GM18498 (cell line): ENCODE measurements around the gene ADGRA3.
"Not testable (repeated sequence)": the region's sequence is repeated elsewhere in the genome, so short reads cannot be mapped to it uniquely, and the experiment has no call there.

Source experiments
- ATAC-seq: cut with Tn5 transposase; IDR thresholded peaks from one replicate; pipeline ENCODE4 v1.9.1; 2021; ENCODE audit warnings: mild to moderate bottlenecking, moderate library complexity; ENCODE audit not compliant: unreplicated experiment

ADGRA3 gene

DNA sequence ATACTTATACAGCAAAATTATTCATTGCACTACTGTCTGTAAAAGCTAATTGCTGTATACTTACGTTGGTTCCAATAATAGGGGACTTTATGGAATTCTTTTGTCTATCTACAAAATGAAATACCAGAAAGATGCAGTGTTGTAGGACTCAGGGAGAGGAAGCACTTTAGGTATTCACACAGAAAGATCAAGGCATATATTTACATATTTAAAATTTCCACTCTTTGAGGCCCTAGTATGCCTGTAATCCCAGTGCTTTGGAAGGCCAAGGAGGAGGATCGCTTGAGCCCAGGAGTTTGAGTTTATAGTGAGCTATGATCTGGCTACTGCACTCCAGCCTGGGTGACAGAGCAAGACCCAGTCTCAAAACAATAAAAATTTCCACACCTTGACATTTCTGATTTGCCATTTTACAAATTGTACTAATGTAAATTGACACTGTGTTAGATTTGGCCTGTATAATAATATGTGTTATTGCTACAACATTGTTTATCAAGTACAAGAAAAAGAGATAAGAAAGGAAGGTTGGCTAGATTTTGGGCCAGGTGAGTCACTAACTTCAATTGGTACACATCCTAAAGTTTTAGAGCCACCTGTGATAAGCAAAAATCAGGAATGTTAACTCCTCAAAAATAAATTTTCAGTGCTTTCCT is 35.1 kb downstream of the ADGRA3 start:
- no peak for ATAC-seq

- no peak for ATAC-seq
These were observed 37.4 kb downstream of the ADGRA3 start for GRCh38 chr4:22478426-22478825.

DNA sequence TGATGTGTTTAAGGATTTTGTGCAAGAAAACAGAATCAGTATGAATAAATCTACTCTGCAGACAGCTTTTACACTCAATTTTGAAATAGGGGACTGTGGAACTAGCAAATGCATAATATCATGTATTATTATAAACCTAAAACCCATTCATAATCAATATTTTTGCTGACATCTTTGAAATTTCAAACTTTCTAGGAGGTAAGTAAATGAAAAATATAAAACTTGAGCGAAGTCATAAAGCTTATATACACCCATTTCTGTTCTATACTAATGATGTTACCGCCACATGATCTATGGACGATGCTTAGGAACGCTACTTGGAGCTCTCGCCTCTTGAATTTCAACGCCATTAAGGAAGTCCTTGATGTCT is 38.1 kb downstream of the ADGRA3 start:
- ATAC-seq = no peak

- ATAC-seq = no peak
These were observed 38.6 kb downstream of the ADGRA3 start for GRCh38 chr4:22477136-22477812.

- no peak for ATAC-seq
These were observed 39.9 kb downstream of the ADGRA3 start for GRCh38 chr4:22476011-22476410.

GRCh38 chr4:22475311-22475646 is 40.6 kb downstream of the ADGRA3 start:
- not testable (repeated sequence) for ATAC-seq

GRCh38 chr4:22474636-22475310 is 41.1 kb downstream of the ADGRA3 start:
- no peak for ATAC-seq

DNA sequence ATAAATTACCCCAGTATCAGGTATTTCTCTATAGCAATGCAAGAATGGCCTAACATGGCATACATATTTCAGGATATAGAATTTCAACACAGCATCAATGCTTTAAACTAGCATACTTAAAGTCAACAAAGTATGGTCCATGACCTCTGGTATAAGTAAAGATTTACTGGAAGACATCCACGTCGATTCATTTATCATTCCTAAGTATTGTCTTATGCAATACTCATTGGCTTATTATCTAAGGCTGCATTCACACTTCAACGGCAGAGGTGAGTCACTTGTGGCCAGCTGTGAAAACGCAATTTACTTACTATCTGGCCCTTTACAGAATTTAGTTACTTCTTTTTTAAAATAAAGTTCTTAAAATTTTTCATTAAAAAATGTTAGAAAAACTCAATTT is 42.6 kb downstream of the ADGRA3 start:
- ATAC-seq = no peak

DNA sequence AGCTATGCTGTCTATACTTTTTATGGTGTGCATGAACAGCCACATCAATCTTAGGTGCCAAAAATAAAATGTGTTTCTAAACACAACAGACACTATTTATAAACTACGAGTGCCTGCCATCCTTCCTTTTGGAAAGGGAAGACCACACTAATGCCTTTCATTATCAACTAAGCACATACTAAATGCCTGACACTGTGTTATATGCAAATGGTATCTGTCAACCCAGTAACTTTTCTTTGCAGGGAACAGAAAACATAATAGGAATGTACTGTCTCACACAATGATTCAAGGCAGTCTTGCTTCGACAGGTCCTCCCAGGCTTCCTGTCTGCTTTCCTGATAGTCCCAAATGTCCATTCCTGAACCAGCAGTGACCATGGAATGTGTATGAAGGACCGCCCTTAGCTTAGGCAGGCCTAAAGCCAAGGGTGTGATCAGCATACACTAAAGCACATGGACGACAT is 43.8 kb downstream of the ADGRA3 start:
- ATAC-seq = no peak

GRCh38 chr4:22471419-22471818 is 44.4 kb downstream of the ADGRA3 start:
- ATAC-seq = no peak

DNA sequence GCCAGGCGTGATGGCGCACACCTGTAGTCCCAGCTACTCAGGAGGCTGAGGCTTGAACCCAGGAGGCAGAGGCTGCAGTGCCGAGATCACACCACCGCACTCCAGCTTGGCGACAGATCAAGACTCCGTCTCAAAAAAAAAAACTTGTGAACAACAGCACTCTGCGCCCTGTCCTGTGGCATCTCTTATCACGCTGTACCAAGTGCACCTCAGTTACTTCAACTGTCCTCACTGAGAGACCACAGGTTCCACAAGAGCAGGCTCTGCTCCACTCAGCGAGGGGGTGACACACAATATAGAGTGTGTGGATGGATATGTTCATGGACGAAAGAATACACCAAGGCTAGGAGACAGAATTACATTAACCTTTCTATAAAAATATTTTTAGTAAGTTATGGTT is 49.3 kb downstream of the ADGRA3 start:
- ATAC-seq = no peak

DNA sequence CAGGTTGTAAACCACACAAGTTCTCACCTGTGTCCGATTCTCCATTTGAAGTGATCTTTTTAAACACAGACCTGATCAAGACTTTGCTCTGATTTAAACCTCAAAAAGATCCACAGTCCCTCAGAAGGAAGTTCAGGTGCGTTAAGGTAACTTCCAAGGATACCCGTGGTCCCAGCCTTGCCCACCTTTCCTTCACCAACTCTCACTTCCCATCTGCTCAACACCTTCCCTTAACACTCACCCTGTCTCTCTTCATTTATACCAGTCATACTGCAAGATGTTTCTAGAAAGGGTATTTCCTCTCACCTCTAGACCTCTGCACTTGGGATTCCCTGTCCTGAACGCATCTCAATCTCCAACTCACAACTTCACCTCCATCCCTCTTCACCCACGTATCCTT is 49.9 kb downstream of the ADGRA3 start:
- no peak for ATAC-seq

DNA sequence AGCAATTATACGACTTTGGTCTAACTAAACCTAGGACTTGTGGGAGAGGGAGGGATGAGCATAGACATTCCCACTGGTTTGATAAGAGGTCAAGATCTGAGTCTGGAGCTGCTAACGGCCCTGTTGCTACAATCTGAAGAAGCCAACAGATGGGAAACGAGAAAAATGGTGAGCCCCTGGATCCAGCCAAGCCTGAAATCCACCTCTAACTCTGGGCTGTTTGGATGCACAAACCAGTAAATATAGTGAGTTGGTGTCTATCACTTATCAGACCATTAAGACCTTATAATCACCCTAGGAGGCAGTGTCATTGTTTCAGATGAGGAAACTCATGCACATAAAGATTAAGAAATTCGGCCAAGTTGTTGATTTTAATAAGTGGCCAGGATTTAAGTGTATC is 50.5 kb downstream of the ADGRA3 start:
- ATAC-seq = no peak

DNA sequence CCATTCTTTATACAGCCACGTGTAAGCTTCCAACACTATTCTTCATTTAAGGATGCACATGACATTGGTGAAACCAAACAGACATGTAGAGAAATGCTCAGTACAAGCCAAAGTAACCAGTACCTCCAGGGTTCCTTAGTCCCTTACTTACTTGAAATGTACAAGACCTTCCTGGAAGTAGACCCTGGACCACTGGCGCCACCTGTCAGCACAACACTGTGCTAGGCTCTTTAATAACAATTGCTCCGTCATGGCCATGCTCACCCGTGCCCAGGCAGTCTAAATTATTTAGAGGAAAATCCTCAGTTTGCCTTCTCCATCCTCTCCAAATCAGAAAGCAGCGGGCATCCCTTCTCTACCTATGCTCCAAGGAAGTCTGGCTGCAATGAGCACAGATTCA is 52.7 kb downstream of the ADGRA3 start:
- ATAC-seq = no peak

- no peak for ATAC-seq
These were observed 53.2 kb downstream of the ADGRA3 start for GRCh38 chr4:22462688-22463087.

DNA sequence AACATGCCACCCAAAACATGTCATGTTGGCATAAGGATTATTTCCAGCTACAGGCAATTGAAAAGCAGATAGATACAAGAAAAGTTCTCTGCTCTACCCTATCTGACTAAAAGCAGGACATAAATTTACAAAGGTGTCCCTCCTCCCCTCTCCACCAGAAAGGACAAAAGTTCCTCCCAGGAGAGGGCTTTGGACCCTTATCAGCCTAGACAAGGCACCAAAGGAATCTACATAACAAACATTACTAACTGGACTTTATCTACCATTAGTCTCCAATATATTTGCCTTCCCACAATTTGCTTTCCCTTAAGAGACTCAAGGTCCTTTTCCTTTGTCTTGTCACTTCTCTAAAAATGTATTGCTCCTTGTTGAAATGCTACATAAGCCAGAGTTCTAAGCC is 55.6 kb downstream of the ADGRA3 start:
- ATAC-seq = no peak

DNA sequence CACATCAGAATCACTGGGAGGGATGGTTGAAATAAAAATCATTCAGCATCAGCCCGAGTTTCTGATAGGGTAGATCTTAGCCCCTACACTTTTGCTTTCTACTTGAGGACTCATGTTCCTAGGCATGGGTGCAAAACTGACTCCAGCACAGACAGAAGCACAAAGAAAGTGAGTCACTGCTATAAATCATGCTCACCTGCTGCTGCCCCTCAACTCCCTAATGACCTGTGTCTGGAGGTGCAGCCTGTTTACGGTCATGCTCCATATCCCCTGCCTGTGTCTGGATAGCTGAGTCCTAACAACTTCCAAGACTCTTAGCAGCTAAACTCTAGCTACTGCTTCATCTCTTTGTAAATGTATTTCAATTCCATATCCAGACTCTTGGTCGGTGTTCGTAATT is 57.8 kb downstream of the ADGRA3 start:
- ATAC-seq = no peak

GRCh38 chr4:22457348-22457747 is 58.5 kb downstream of the ADGRA3 start:
- ATAC-seq = no peak

DNA sequence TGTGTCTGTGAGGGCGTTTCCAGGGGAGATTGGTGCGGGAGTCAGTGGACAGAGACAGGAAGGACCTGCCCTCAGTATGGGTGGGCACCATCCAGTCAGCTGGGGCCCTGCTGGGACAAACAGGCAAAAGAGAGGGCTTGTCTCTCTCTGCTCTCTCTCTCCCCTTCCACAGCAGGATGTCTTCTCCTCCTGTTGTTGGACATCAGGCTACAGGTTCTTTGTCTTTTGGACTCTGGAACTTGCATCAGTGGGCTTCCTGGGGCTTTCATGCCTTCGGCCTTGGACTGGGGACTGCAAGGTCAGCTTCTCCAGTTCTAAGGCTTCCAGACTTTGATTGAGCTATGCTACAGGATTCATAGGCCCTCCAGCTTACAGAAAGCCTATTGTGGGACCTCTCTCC is 59.6 kb downstream of the ADGRA3 start:
- ATAC-seq = no peak

- no peak for ATAC-seq
These were observed 60.9 kb downstream of the ADGRA3 start for GRCh38 chr4:22454955-22455354.

DNA sequence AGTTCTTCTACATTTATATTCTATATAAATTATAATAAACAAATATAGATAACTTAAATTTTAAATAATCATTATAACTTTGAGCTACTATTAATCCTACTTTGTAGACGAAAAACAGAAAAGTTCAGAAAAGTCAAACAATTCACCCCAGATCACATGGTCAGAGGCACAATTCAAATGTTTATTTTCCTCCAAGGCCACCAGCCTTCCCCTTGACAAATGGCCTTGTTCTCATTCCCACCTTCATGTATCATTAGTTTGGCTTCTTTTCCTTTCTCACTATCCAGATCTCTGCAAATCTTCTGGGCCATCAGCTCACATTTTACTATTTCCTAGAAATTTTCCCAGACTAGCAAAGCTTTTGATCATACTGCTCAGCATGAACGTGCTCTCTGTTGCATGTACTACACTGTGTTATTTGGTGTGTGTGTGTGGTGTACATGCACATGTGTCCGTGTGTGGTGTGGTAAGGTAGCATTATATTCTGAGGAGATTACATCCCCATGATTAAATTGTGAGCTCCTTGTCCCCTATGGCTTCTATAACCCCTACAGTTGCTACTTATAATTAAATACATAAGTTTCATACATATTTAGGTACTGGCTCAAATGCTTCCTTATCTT is 61.5 kb downstream of the ADGRA3 start:
- ATAC-seq = no peak

GRCh38 chr4:22444813-22445212 is 71.1 kb downstream of the ADGRA3 start:
- no peak for ATAC-seq
